ENCODE data around the gene NMNAT2. TPM values are rescaled to one million over a fixed set of nuclear protein-coding genes. Genes with fewer than 3 reads are reported as not detected.

The NMNAT2 gene
- total RNA-seq, 2 experiments from 2014 or later: not detected

GRCh38 chr1:183418696-183419095 lies 516 bp upstream of the NMNAT2 start:
- H3K79me2 ChIP-seq (ENCODE audit: insufficient read depth, low read depth, low read length): no peaks in the 10 kb centered on the region
- TF ChIP-seq CTCF (conservative IDR thresholded peaks at IDR 0.05; ENCODE audit: low read length): no peak
- no peak for TF ChIP-seq EZH2phosphoT487 (IDR thresholded peaks at IDR 0.05; ENCODE audit: borderline replicate concordance, low read depth, low read length)
- H3K4me2 ChIP-seq (ENCODE audit: low read length): no peak overlapping the region
- BruUV-seq (replicated peaks): no TSS peak
- H4K20me1 ChIP-seq (ENCODE audit: insufficient read depth, low read length): no peaks in the 10 kb centered on the region
- POLR2A ChIA-PET: no interaction called here
- H3K27ac ChIP-seq (ENCODE audit: low read depth, low read length, poor library complexity, severe bottlenecking): no peak overlapping the region
- H3K36me3 ChIP-seq (ENCODE audit: insufficient read depth, low read length): no peaks in the 10 kb centered on the region
- DNase-seq (ENCODE audit: low spot score): no peak
- H3K9me2 ChIP-seq (ENCODE audit: insufficient read depth, low read length): 0 out of 2 replicates have a peak, but pooled peaks cover 3% of the 10 kb centered on the region
- H3K4me1 ChIP-seq (ENCODE audit: insufficient read depth, low read length, poor library complexity, severe bottlenecking): no peaks in the 10 kb centered on the region
- no peak overlapping the region for H3K4me3 ChIP-seq (ENCODE audit: low read depth, low read length, poor library complexity, severe bottlenecking)
- H3K9me3 ChIP-seq (ENCODE audit: low read length): no peaks in the 10 kb centered on the region
- CTCF ChIA-PET (ENCODE audit: unreplicated experiment): no interaction called here
- intact Hi-C loops (cut with micrococcal nuclease; ENCODE audit: unreplicated experiment): no loop called here
- H2AFZ ChIP-seq (ENCODE audit: low read length): no peak overlapping the region

- intact Hi-C loops (cut with micrococcal nuclease; ENCODE audit: unreplicated experiment): no loop called here
- no peaks in the 10 kb centered on the region for H4K20me1 ChIP-seq (ENCODE audit: insufficient read depth, low read length)
- H3K79me2 ChIP-seq (ENCODE audit: insufficient read depth, low read depth, low read length): no peaks in the 10 kb centered on the region
- no peaks in the 10 kb centered on the region for H3K9me2 ChIP-seq (ENCODE audit: insufficient read depth, low read length)
- H3K27ac ChIP-seq (ENCODE audit: low read depth, low read length, poor library complexity, severe bottlenecking): no peak overlapping the region
- no TSS peak for BruUV-seq (replicated peaks)
- POLR2A ChIA-PET: no interaction called here
- CTCF ChIA-PET (ENCODE audit: unreplicated experiment): no interaction called here
- no peaks in the 10 kb centered on the region for H3K36me3 ChIP-seq (ENCODE audit: insufficient read depth, low read length)
- DNase-seq (ENCODE audit: low spot score): no peak
- no peaks in the 10 kb centered on the region for H3K9me3 ChIP-seq (ENCODE audit: low read length)
- H2AFZ ChIP-seq (ENCODE audit: low read length): no peak overlapping the region
- no peak for TF ChIP-seq EZH2phosphoT487 (IDR thresholded peaks at IDR 0.05; ENCODE audit: borderline replicate concordance, low read depth, low read length)
- no peak for TF ChIP-seq CTCF (conservative IDR thresholded peaks at IDR 0.05; ENCODE audit: low read length)
- no peaks in the 10 kb centered on the region for H3K4me1 ChIP-seq (ENCODE audit: insufficient read depth, low read length, poor library complexity, severe bottlenecking)
- H3K4me3 ChIP-seq (ENCODE audit: low read depth, low read length, poor library complexity, severe bottlenecking): no peak overlapping the region
- H3K4me2 ChIP-seq (ENCODE audit: low read length): no peak overlapping the region
Observed at GRCh38 chr1:183416850-183417771, 1.1 kb downstream of the NMNAT2 start.

- no peaks in the 10 kb centered on the region for H3K79me2 ChIP-seq (ENCODE audit: insufficient read depth, low read depth, low read length)
- H3K36me3 ChIP-seq (ENCODE audit: insufficient read depth, low read length): no peaks in the 10 kb centered on the region
- H2AFZ ChIP-seq (ENCODE audit: low read length): no peak overlapping the region
- TF ChIP-seq EZH2phosphoT487 (IDR thresholded peaks at IDR 0.05; ENCODE audit: borderline replicate concordance, low read depth, low read length): no peak
- TF ChIP-seq CTCF (conservative IDR thresholded peaks at IDR 0.05; ENCODE audit: low read length): no peak
- intact Hi-C loops (cut with micrococcal nuclease; ENCODE audit: unreplicated experiment): no loop called here
- BruUV-seq (replicated peaks): no TSS peak
- H3K4me1 ChIP-seq (ENCODE audit: insufficient read depth, low read length, poor library complexity, severe bottlenecking): no peaks in the 10 kb centered on the region
- H4K20me1 ChIP-seq (ENCODE audit: insufficient read depth, low read length): no peaks in the 10 kb centered on the region
- no peak overlapping the region for H3K4me2 ChIP-seq (ENCODE audit: low read length)
- CTCF ChIA-PET (ENCODE audit: unreplicated experiment): no interaction called here
- DNase-seq (ENCODE audit: low spot score): no peak
- no peak overlapping the region for H3K4me3 ChIP-seq (ENCODE audit: low read depth, low read length, poor library complexity, severe bottlenecking)
- H3K27ac ChIP-seq (ENCODE audit: low read depth, low read length, poor library complexity, severe bottlenecking): no peak overlapping the region
- no peaks in the 10 kb centered on the region for H3K9me3 ChIP-seq (ENCODE audit: low read length)
- POLR2A ChIA-PET: interaction anchor here (0.8 to 1.5 kb wide), 3 partner anchors 10 to 52 kb away, joined by 3 to 5 read pairs (median 3); no protein-coding TSS in a partner anchor
- no peaks in the 10 kb centered on the region for H3K9me2 ChIP-seq (ENCODE audit: insufficient read depth, low read length)
Observed at GRCh38 chr1:183414365-183414764, 3.8 kb downstream of the NMNAT2 start.

Data from OCI-LY7 (cell line).